K562 (cell line): ENCODE measurements around the gene SCMH1. TPM values are rescaled to one million over a fixed set of nuclear protein-coding genes. Genes with fewer than 3 reads are reported as not detected.

Experiments
- ARID2 ChIP-seq: fragments of 450-650 bp; IDR thresholded peaks from 2 replicates; pipeline ENCODE4 v1.6.1; 2017; ENCODE audit warnings: antibody characterized with exemption, mild to moderate bottlenecking
- ATF7 ChIP-seq: fragments of 450-650 bp; IDR thresholded peaks from 2 replicates; pipeline ENCODE4 v1.7.1; 2014; ENCODE audit warnings: mild to moderate bottlenecking, moderate library complexity
- CCNT2 ChIP-seq: IDR thresholded peaks from 2 replicates; pipeline ENCODE4 v1.6.1; 2011; ENCODE audit warnings: borderline replicate concordance, low read depth, mild to moderate bottlenecking, moderate library complexity, mixed read lengths, low read length; ENCODE audit not compliant: insufficient read length; ENCODE audit errors: extremely low read depth
- DMBX1 ChIP-seq: fragments of 250-450 bp; sonication (Bioruptor Pico); IDR thresholded peaks from 2 replicates; pipeline ENCODE4 v1.8.0; 2022; ENCODE audit warnings: inconsistent platforms, mild to moderate bottlenecking, moderate library complexity, borderline replicate concordance
- ESRRA ChIP-seq: fragments of 450-650 bp; IDR thresholded peaks from 2 replicates; pipeline ENCODE4 v1.6.1; 2014; ENCODE audit warnings: low read depth, mild to moderate bottlenecking, moderate library complexity, borderline replicate concordance
- EZH2 ChIP-seq: IDR thresholded peaks from 2 replicates; pipeline ENCODE4 v1.6.1; 2012; ENCODE audit warnings: low read depth, mild to moderate bottlenecking, inconsistent platforms, low read length, borderline replicate concordance
- KAT8 ChIP-seq: fragments of 450-650 bp; IDR thresholded peaks from 2 replicates; pipeline ENCODE4 v1.6.1; 2016; ENCODE audit warnings: low read depth, mild to moderate bottlenecking
- MCM3 ChIP-seq: fragments of 450-650 bp; IDR thresholded peaks from 2 replicates; pipeline ENCODE4 v1.6.1; 2016
- POLR2B ChIP-seq: fragments of 450-650 bp; IDR thresholded peaks from 2 replicates; pipeline ENCODE4 v1.6.1; 2018; ENCODE audit warnings: low read depth; ENCODE audit not compliant: partially characterized antibody
- RBFOX2 ChIP-seq: fragments of 200-400 bp; formaldehyde crosslinking; IDR thresholded peaks from 2 replicates; pipeline ENCODE4 v1.6.1; 2017; ENCODE audit warnings: low read depth, mild to moderate bottlenecking, low read length, moderate library complexity
- SP2 ChIP-seq: IDR thresholded peaks from 2 replicates; pipeline ENCODE4 v1.6.1; 2011; ENCODE audit warnings: mild to moderate bottlenecking, low read depth, low read length, moderate library complexity; ENCODE audit not compliant: poor library complexity, severe bottlenecking; ENCODE audit errors: extremely low read depth
- SRSF7 ChIP-seq: fragments of 200-400 bp; formaldehyde crosslinking; optimal IDR thresholded peaks from 2 replicates; pipeline ENCODE3; 2017; ENCODE audit warnings: mild to moderate bottlenecking, low read depth, low read length
- ZNF644 ChIP-seq: fragments of 200-800 bp; sonication (Bioruptor generic); IDR thresholded peaks from 2 replicates; pipeline ENCODE4 v1.6.1; 2016; ENCODE audit warnings: low read depth, missing genetic modification characterization, missing compliant biosample characterization
- ZNF699 ChIP-seq: fragments of 250-450 bp; sonication (Bioruptor Pico); IDR thresholded peaks from 2 replicates; pipeline ENCODE4 v1.8.0; 2021; ENCODE audit warnings: mild to moderate bottlenecking, moderate library complexity; ENCODE audit not compliant: insufficient replicate concordance
- ZNF75A ChIP-seq: fragments of 450-650 bp; formaldehyde crosslinking; IDR thresholded peaks from 2 replicates; pipeline ENCODE4 v1.4.0; 2020; ENCODE audit warnings: mild to moderate bottlenecking
- polyA plus RNA-seq, 8 experiments: library from polyadenylated mRNA; depleted of rRNA in 4 of 8; stranded (reverse) in 5 of 8; unstranded in 3 of 8; fragments of >200 nt; fragmentation: Nextera tagmentation in 2 of 8; fragmentation: Illumina TruSeq in 1 of 8; extraction: Ambion mirVana in 2 of 8; extraction: Trizol in 1 of 8; gene quantifications; 2 replicates each; pipeline versions ENCODE4 v1.2.1 to v1.2.3, GENCODE V29; 2011 to 2014; ENCODE audit warnings: inconsistent platforms in 1 of 8, missing spikeins in 1 of 8
- total RNA-seq, 7 experiments: library from RNA; depleted of rRNA in 6 of 7; stranded (reverse); fragments of >200 nt in 6 of 7; fragmentation: Illumina TruSeq in 2 of 7; extraction: Trizol in 2 of 7; gene quantifications; 2 replicates each; pipeline versions ENCODE4 v1.2.1 to v1.2.3, GENCODE V29; 2011 to 2021; ENCODE audit warnings: low replicate concordance in 1 of 7
- TF ChIP-seq, protein P1 (sequence below): fragments of 250-450 bp; sonication (Bioruptor Pico); IDR thresholded peaks from 2 replicates; pipeline ENCODE4 v1.8.0; 2021; ENCODE audit warnings: moderate library complexity, mild to moderate bottlenecking, inconsistent platforms
- TF ChIP-seq, protein P2 (sequence below): IDR thresholded peaks from 2 replicates; pipeline ENCODE4 v1.6.1; 2011; ENCODE audit not compliant: insufficient read length; ENCODE audit errors: extremely low read depth

Gene SCMH1
- total and polyA plus RNA-seq, 9 of the 15 experiments (the other 6 are each of a cell fraction or from before 2014, with no cell fraction given), result 8.5 to 37.0 (median 26.8) TPM

DNA sequence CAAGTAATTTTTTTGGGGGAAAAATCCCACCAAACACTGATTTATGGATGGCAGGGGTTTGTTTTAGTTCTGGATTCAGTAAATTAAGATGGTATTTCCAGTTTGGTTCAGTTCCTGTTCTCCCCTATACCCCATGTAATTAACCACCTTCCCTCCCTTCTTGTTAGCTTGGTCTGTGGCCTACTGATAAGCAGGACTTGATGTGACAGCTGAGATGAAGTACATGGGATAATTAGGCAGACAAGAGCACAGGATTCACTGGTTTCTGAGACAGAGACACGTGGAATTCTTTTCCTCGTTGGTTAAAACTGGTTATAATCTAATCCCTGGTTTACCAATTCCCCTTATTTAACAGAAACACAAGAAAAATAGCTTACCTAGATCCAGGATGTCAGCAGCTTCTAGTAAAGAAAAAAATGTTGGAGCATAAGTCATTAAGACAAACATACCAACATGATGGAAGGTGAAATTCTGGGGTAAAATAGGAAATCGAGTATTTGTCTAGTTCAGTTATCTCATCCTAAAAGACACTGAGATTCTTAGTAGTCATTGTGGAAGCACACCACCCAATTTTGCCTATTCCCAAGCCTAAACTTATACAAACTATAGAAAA lies 81.5 kb downstream of the SCMH1 start (continued):
- TF ChIP-seq EZH2, result no peak
- TF ChIP-seq DMBX1 (CRISPR knock-in tag), result no peak
- TF ChIP-seq CCNT2, result peak; percentile 95
- no peak for TF ChIP-seq ZNF75A
- TF ChIP-seq, protein P1, sequence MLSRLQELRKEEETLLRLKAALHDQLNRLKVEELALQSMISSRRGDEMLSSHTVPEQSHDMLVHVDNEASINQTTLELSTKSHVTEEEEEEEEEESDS, result no peak
- TF ChIP-seq, protein P2, sequence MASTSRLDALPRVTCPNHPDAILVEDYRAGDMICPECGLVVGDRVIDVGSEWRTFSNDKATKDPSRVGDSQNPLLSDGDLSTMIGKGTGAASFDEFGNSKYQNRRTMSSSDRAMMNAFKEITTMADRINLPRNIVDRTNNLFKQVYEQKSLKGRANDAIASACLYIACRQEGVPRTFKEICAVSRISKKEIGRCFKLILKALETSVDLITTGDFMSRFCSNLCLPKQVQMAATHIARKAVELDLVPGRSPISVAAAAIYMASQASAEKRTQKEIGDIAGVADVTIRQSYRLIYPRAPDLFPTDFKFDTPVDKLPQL, result no peak
- peak; percentile 60; the same call in 1 of the 2 replicates for TF ChIP-seq ESRRA
- TF ChIP-seq ARID2, result no peak
- TF ChIP-seq ATF7, result peak; percentile 59
- no peak for TF ChIP-seq SP2
- peak; percentile 75 for TF ChIP-seq ZNF644
- no peak for TF ChIP-seq KAT8
- no peak for TF ChIP-seq POLR2B
- TF ChIP-seq RBFOX2, result no peak
- TF ChIP-seq ZNF699, result no peak
- TF ChIP-seq MCM3, result no peak
- no peak for TF ChIP-seq SRSF7
